ENCODE data around the gene GGT6.

GGT6 gene

GRCh38 chr17:4520060-4520893, 40.1 kb downstream of the GGT6 start:
- TF ChIP-seq CTCF (IDR thresholded peaks at IDR 0.05), result no peak

GRCh38 chr17:4519361-4519788, 41.0 kb downstream of the GGT6 start:
- TF ChIP-seq CTCF (IDR thresholded peaks at IDR 0.05), result no peak

GRCh38 chr17:4518901-4519300, 41.5 kb downstream of the GGT6 start:
- no peak for TF ChIP-seq CTCF (IDR thresholded peaks at IDR 0.05)

- no peak for TF ChIP-seq CTCF (IDR thresholded peaks at IDR 0.05)
Measured at GRCh38 chr17:4516735-4517134, 43.6 kb downstream of the GGT6 start.

GRCh38 chr17:4515501-4515900, 44.9 kb downstream of the GGT6 start:
- TF ChIP-seq CTCF (IDR thresholded peaks at IDR 0.05), result no peak

- no peak for TF ChIP-seq CTCF (IDR thresholded peaks at IDR 0.05)
Measured at GRCh38 chr17:4514779-4515178, 45.6 kb downstream of the GGT6 start.

GRCh38 chr17:4514206-4514605, 46.2 kb downstream of the GGT6 start:
- no peak for TF ChIP-seq CTCF (IDR thresholded peaks at IDR 0.05)
